Activated CD4-positive, alpha-beta T cell treated with anti-CD3 and anti-CD28 coated beads for 36 hours (primary cell): ENCODE measurements around the gene MBNL2. TPM values are rescaled to one million over a fixed set of nuclear protein-coding genes. Genes with fewer than 3 reads are reported as not detected.

Source experiments
- ATAC-seq: fragments of 200-7000 bp; cut with Tn5 transposase; one replicate; pipeline ENCODE4 v1.10.0; 2021; ENCODE audit warnings: mild to moderate bottlenecking, moderate library complexity
- CTCF ChIA-PET: fragments of 350-600 bp; sonication (Branson Sonifier 250); formaldehyde crosslinking; loops from one replicate; lab custom pipeline; 2021; ENCODE audit warnings: antibody characterized with exemption; lab: Charles Lee
- POLR2A ChIA-PET: fragments of 350-600 bp; sonication (Branson Sonifier 250); formaldehyde crosslinking; loops from one replicate; lab custom pipeline; 2021; ENCODE audit warnings: antibody characterized with exemption, inconsistent platforms; lab: Charles Lee
- DNase-seq: peaks from one replicate; pipeline ENCODE4 v3.0.0-alpha.2; 2020
- H3K27ac Mint-ChIP-seq: one replicate; pipeline ENCODE4 v1.8.0; 2021; ENCODE audit warnings: mixed read lengths
- H3K27me3 Mint-ChIP-seq: one replicate; pipeline ENCODE4 v1.8.0; 2021; ENCODE audit warnings: mixed read lengths
- H3K36me3 Mint-ChIP-seq: one replicate; pipeline ENCODE4 v1.8.0; 2021; ENCODE audit warnings: low read depth, mixed read lengths
- H3K4me1 Mint-ChIP-seq: one replicate; pipeline ENCODE4 v1.8.0; 2021; ENCODE audit warnings: mixed read lengths
- H3K4me3 Mint-ChIP-seq: one replicate; pipeline ENCODE4 v1.8.0; 2021; ENCODE audit warnings: mild to moderate bottlenecking, moderate library complexity, mixed read lengths
- H3K9me3 Mint-ChIP-seq: one replicate; pipeline ENCODE4 v1.8.0; 2021; ENCODE audit warnings: low read depth, mixed read lengths
- intact Hi-C, 2 experiments: fragments of 100-400 bp; cut with DNase I in 1 of 2; cut with micrococcal nuclease in 1 of 2; formaldehyde crosslinking; loops; one replicate each; pipeline versions ENCODE4 v1.14.2 to v1.15.1; 2022 to 2024; cut with DNase I, micrococcal nuclease
- total RNA-seq, 2 experiments: library from RNA; stranded (reverse); gene quantifications; one replicate each; pipeline ENCODE4 v1.2.3, GENCODE V29; 2021

The MBNL2 gene
- total RNA-seq, 2 experiments from 2014 or later, result 16.7 to 24.5 TPM

DNA sequence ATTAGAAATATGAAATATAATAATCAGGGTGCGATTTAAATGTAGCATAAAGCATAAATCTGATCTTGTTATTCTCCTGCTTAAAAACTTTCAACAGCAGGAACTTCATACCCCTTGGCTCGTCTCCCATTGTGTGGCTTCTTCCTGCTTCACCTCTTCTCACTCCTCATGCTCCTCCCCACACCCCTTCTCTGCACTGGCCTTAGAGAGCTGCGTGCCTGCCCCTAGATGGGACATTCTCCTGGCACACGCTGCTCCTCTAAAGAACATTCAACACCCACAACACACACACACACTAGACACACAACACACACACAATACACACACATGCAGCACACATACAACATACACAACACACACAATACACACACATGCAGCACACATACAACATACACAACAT, 107.2 kb downstream of the MBNL2 start:
- Mint-ChIP-seq H3K4me1 (peaks cover 18% of the 10 kb centered on the region), H3K36me3 (no peaks in the 10 kb centered on the region), H3K9me3 (no peaks in the 10 kb centered on the region), H3K27ac (no peak overlapping the region), H3K4me3 (no peak overlapping the region), H3K27me3 (no peaks in the 10 kb centered on the region)
- intact Hi-C loops, result no loop called here
- no peak for DNase-seq
- no peak for ATAC-seq
- POLR2A ChIA-PET, result no interaction called here
- CTCF ChIA-PET, result no interaction called here

DNA sequence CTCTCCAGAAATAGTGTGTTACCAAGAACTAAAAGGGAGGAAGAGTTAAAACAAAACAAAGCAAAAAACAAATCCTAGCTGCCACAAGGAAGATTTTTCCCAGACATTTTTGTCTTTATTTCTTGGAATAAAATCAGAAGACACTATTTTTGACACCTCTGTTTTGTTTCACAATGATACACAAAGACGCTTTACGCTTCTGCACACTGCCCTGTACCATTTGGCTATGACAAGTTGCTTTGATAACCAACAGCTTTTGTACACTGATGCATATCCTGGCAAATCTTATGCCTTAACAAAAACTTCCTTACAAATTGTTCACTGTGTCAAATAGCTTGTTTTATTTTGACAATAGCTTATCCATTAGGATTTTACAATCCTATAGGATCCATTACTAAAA, 108.3 kb downstream of the MBNL2 start:
- H3K27me3 Mint-ChIP-seq, result no peaks in the 10 kb centered on the region
- ATAC-seq (no peak), DNase-seq (no peak)
- ChIA-PET CTCF (interaction anchor here (1.0 kb wide), 1 partner anchor 15 kb away, joined by 3 read pairs; no protein-coding TSS in a partner anchor), POLR2A (no interaction called here)
- H3K9me3 Mint-ChIP-seq, result no peaks in the 10 kb centered on the region
- H3K27ac Mint-ChIP-seq, result no peak overlapping the region
- intact Hi-C loops, result no loop called here
- H3K36me3 Mint-ChIP-seq, result no peaks in the 10 kb centered on the region
- H3K4me3 Mint-ChIP-seq, result no peak overlapping the region
- H3K4me1 Mint-ChIP-seq, result peaks cover 18% of the 10 kb centered on the region

DNA sequence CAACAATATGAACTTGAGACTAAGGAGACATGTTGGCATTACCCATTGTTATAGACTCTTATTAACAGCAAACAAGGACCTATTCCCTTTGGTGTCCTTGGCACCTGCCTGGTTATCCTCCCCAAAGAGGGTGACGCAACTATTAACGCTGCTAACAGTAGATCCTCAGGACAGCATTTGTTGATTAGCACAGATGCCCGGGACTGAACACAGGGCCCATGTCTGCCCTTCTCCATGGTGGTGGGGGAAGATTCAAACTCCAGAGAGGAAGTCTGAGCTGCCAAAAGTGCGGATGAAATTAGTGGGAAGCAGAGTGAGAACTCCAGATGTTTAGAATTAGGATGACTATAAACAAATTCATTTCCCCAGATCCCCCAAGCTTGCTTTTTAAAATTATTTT, 110.6 kb downstream of the MBNL2 start:
- Mint-ChIP-seq H3K4me3 (no peak overlapping the region), H3K4me1 (peaks cover 9% of the 10 kb centered on the region), H3K36me3 (no peaks in the 10 kb centered on the region), H3K9me3 (no peaks in the 10 kb centered on the region), H3K27ac (no peak overlapping the region), H3K27me3 (no peaks in the 10 kb centered on the region)
- DNase-seq, result no peak
- intact Hi-C loops, result no loop called here
- CTCF ChIA-PET, result interaction anchor here (0.8 to 1.9 kb wide), 2 partner anchors 31 to 223 kb away, joined by 4 to 7 read pairs; no protein-coding TSS in a partner anchor
- POLR2A ChIA-PET, result no interaction called here
- no peak for ATAC-seq

DNA sequence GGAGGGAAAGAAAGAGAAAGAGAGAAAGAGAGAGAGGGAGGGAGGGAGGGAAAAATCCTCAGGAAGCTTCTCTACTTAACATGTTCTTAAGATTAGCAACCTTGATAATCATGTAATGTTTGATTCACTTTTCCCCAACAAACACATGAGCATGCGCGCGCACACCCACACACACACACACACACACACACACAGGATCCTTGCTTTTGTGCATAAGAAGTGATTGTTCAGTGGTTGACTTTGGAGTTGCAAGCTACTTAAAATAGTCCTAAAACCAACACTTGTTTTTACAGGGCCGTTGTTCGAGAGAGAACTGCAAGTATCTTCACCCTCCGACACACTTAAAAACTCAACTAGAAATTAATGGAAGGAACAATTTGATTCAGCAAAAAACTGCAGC, 111.8 kb downstream of the MBNL2 start:
- H3K27ac Mint-ChIP-seq, result no peak overlapping the region
- intact Hi-C loops, result no loop called here
- ChIA-PET POLR2A (interaction anchor here (0.7 kb wide), 2 partner anchors 55 to 75 kb away, joined by 3 read pairs; no protein-coding TSS in a partner anchor), CTCF (interaction anchor here (0.9 to 1.9 kb wide), 3 partner anchors 12 to 32 kb away, joined by 3 to 7 read pairs (median 3); no protein-coding TSS in a partner anchor)
- H3K4me3 Mint-ChIP-seq, result no peak overlapping the region
- DNase-seq (peak; percentile 29), ATAC-seq (no peak)
- H3K36me3 Mint-ChIP-seq, result no peaks in the 10 kb centered on the region
- peaks cover 8% of the 10 kb centered on the region for H3K4me1 Mint-ChIP-seq
- H3K27me3 Mint-ChIP-seq, result no peaks in the 10 kb centered on the region
- no peaks in the 10 kb centered on the region for H3K9me3 Mint-ChIP-seq

DNA sequence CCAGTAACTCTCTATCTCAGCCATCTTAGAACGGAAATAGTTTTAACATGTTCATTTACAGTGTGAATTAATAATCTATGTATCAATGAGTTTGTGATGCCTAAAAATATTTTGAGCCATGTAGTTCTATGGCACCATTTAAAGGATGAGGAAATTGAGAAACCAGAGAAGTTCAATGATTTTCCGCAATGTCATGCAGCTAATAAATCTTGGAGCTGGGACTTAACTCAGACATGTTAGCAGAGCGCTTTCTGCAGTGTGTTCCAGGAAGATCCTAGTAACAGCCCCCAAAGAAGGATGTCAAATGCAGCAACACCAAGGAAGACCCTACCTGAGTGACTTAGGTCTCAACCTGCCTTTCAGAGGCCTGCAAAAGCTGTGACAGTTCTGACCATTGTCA, 112.6 kb downstream of the MBNL2 start:
- Mint-ChIP-seq H3K4me1 (peaks cover 10% of the 10 kb centered on the region), H3K9me3 (no peaks in the 10 kb centered on the region), H3K27ac (no peak overlapping the region), H3K36me3 (no peaks in the 10 kb centered on the region), H3K4me3 (no peak overlapping the region), H3K27me3 (no peaks in the 10 kb centered on the region)
- intact Hi-C loops, result no loop called here
- no peak for ATAC-seq
- ChIA-PET CTCF (interaction anchor here (0.9 to 1.9 kb wide), 4 partner anchors 8 to 32 kb away, joined by 3 to 7 read pairs (median 3); no protein-coding TSS in a partner anchor), POLR2A (no interaction called here)
- no peak for DNase-seq

DNA sequence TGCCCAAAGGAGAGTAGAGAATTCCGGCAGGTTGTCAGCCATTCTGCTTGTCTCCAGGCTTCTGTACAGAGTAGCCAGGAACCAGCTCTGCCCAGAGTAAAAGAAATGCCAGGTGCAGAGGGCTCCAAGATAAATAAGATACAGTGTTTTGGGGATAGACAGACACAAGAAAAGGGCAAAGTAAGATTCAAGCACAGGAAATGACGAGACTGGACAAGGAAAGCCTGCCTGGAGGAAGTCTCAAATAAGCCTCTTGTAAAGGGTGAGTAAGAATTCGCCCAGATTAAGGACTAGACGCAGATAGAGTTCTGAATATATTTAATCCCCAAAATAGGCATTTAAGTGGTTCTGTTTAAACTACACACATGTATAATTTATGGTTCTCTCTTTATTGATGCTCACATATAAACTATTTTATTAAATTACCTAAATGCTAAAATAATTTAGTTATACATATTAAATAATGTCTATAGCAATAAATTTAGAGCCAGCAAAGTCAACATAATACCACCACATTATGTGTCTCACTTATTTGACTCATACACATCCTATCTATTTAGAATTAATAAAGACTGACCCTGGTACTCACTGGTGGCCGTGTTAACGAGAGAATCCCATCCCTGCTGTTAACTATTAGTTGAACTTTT, 113.5 kb downstream of the MBNL2 start:
- no peak overlapping the region for H3K27ac Mint-ChIP-seq
- no peaks in the 10 kb centered on the region for H3K27me3 Mint-ChIP-seq
- CTCF ChIA-PET, result interaction anchor here (1.7 kb wide), 1 partner anchor 9 kb away, joined by 3 read pairs; no protein-coding TSS in a partner anchor
- peaks cover 16% of the 10 kb centered on the region for H3K4me1 Mint-ChIP-seq
- no peak overlapping the region for H3K4me3 Mint-ChIP-seq
- no peak for DNase-seq
- POLR2A ChIA-PET, result no interaction called here
- H3K36me3 Mint-ChIP-seq, result no peaks in the 10 kb centered on the region
- no peak for ATAC-seq
- H3K9me3 Mint-ChIP-seq, result no peaks in the 10 kb centered on the region
- intact Hi-C loops, result no loop called here

DNA sequence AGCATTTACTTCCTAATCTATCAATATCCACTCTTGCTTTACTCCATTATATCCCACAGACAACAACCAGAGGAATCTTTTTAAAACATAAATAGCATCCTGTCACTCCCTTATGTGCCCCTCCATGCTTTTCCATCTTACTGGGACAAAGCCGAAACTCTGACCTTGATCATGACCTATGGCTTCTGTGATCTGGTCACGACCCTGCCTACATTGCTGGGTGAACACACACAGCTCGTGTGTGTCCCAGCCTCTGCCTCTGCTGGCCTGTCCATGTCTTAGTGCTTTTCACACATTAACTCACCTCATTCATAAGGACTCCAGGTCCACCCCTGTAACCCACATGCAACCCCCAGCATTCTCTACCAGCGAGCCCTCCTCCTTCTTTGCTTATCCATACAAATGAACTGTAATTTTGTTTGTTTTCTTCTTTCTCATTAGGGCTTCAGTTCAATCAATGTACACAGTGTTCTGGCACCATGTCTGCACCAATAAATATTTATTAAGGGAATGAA, 115.9 kb downstream of the MBNL2 start:
- no peak for ATAC-seq
- CTCF ChIA-PET, result no interaction called here
- DNase-seq, result no peak
- peaks cover 16% of the 10 kb centered on the region for H3K4me1 Mint-ChIP-seq
- H3K4me3 Mint-ChIP-seq, result no peak overlapping the region
- no peak overlapping the region for H3K27ac Mint-ChIP-seq
- H3K36me3 Mint-ChIP-seq, result peaks cover under 1% of the 10 kb centered on the region
- H3K9me3 Mint-ChIP-seq, result no peaks in the 10 kb centered on the region
- POLR2A ChIA-PET, result no interaction called here
- H3K27me3 Mint-ChIP-seq, result no peaks in the 10 kb centered on the region
- intact Hi-C loops, result no loop called here

GRCh38 chr13:97338571-97338970, 116.4 kb downstream of the MBNL2 start:
- intact Hi-C loops, result no loop called here
- ATAC-seq, result no peak
- Mint-ChIP-seq H3K27me3 (no peaks in the 10 kb centered on the region), H3K9me3 (no peaks in the 10 kb centered on the region), H3K36me3 (peaks cover 3% of the 10 kb centered on the region), H3K4me3 (no peak overlapping the region), H3K27ac (no peak overlapping the region), H3K4me1 (peaks cover 13% of the 10 kb centered on the region)
- DNase-seq, result no peak
- POLR2A ChIA-PET, result no interaction called here
- CTCF ChIA-PET, result interaction anchor here (0.6 kb wide), 1 partner anchor 71 kb away, joined by 3 read pairs; no protein-coding TSS in a partner anchor

DNA sequence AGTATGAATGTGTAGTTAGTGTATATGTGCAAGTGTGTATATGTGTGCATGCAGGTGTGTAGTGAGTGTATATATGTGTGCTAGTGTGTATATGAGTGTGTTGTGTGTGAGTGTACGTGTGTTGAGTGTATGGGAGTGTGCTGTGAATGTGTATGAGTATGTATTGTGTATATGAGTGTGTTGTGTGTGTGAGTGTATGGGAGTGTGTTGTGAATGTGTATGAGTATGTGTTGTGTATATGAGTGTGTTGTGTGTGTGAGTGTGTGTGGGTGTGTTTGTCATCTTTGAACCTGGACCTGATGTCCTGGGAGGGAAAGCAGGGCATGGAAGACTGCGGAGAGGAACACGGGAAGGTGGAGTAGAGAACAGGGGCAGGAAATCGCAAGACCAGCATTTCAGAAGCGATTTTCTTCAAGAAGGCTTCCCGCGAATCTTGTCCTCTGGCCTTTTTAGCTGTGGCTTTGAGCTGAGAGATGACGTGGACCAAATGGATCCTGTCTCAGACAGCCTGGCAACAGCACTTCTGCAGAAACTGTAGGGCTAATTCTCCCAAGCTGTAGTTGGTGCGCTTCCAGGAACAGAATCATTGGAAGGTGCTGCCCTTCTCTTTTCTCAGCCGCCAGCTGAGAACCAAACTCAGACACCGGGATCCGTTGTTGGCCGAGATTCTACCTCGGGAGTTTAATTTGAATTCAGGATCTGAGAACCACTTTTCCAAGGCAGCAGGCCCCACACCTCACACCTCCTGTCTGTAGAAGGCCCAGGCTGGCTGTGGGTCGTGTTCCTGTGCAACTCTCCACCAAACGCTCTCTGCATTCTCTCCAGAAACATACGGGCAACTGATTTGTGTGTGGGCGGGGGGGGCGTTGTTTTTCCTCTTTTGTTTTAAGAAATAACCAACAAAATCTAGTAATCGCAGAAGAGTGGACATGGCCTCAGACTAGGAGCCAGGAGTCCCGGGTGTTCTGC, 117.2 kb downstream of the MBNL2 start:
- no peak for DNase-seq
- Mint-ChIP-seq H3K27ac (no peak overlapping the region), H3K4me3 (no peak overlapping the region), H3K36me3 (peaks cover 3% of the 10 kb centered on the region), H3K9me3 (no peaks in the 10 kb centered on the region), H3K4me1 (peaks cover 8% of the 10 kb centered on the region), H3K27me3 (no peaks in the 10 kb centered on the region)
- CTCF ChIA-PET, result interaction anchor here (0.6 kb wide), 1 partner anchor 71 kb away, joined by 3 read pairs; no protein-coding TSS in a partner anchor
- ATAC-seq, result no peak
- POLR2A ChIA-PET, result no interaction called here
- intact Hi-C loops, result no loop called here

DNA sequence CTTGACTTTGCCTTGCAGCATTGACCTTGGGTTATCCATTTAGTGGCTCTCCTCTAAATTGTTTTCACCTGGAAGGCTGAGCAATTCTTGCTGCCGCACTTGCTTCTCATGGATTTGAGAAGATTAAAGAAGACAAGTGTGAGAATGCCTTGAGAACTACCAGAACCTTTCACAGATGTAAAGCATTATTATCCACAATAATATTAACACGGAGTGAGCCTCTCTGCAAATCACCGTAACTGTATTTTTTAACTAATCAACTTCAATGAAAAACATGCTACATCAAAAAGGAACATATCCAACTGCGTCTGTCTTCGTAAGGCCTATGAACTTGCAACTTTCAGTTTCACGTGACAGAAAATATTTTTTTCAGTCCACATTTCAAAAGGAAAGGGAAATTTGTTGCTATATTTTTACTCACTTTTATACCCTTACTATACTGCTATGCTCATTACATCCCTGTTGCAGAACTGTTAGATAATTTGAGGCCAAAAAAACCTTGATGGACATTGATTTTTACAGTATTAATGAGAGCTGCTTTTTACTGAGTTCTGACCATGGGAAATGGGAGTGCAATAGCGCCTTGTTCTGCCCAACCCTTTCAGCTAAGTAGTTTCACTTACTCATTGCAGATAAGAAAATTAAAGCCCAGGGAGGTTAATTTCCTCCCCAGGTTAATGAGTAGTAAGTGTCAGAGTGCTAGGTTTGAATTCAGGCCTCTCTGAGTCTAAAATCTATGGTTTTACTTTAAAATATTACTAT, 118.0 kb downstream of the MBNL2 start:
- Mint-ChIP-seq H3K4me3 (no peak overlapping the region), H3K4me1 (peaks cover 8% of the 10 kb centered on the region), H3K9me3 (no peaks in the 10 kb centered on the region), H3K27ac (no peak overlapping the region), H3K36me3 (peaks cover 3% of the 10 kb centered on the region), H3K27me3 (no peaks in the 10 kb centered on the region)
- CTCF ChIA-PET, result interaction anchor here (0.8 kb wide), 1 partner anchor 230 kb away, joined by 5 read pairs; no protein-coding TSS in a partner anchor
- intact Hi-C loops, result loop anchor here (5.0 kb wide), 3 partner anchors 83 to 213 kb away; partner anchors contain the start of gene MBNL2 (in 1 of the 2)
- DNase-seq, result no peak
- no peak for ATAC-seq
- POLR2A ChIA-PET, result no interaction called here
